Measurements from ENCODE around the gene GDNF. TPM values are rescaled to one million over a fixed set of nuclear protein-coding genes. Genes with fewer than 3 reads are reported as not detected.

Gene GDNF
- total RNA-seq, 2 donors from 2014 or later: not detected

GRCh38 chr5:37841203-37841602 lies 1.4 kb upstream of the GDNF start:
- H3K4me1 ChIP-seq: peaks cover 47% of the 10 kb centered on the region
- ATAC-seq (no peak), DNase-seq (no peak)
- no peak for TF ChIP-seq CTCF (IDR thresholded peaks at IDR 0.05)
- no peak for TF ChIP-seq POLR2A (IDR thresholded peaks at IDR 0.05)
- 64 to 65% methylated on average over 6 of the region's 6 CpGs for WGBS, 2 donors
- no peak overlapping the region for H3K27ac ChIP-seq
- no peaks in the 10 kb centered on the region for H3K9me3 ChIP-seq
- intact Hi-C loops (cut with DNase I): loop anchor here (5.0 kb wide), 1 partner anchor 351 kb away; no protein-coding TSS in a partner anchor
- no peaks in the 10 kb centered on the region for H3K36me3 ChIP-seq (replicated peaks in 1 of 2; ENCODE audit: insufficient read depth in 1 of 2, low read depth in 2 of 2)
- no peak overlapping the region for H3K4me3 ChIP-seq
- H3K27me3 ChIP-seq: peaks cover 0 to 44% of the 10 kb centered on the region in 2 donors

- peaks cover 47% of the 10 kb centered on the region for H3K4me1 ChIP-seq
- H3K4me3 ChIP-seq: no peak overlapping the region
- peak; percentile 47 for ATAC-seq
- 5 to 21% methylated on average over 19 to 51 of the region's 76 CpGs for WGBS, 2 donors
- DNase-seq: peak in 3 of 4 donors; percentile 34 to 41 (median 36)
- intact Hi-C loops (cut with DNase I): loop anchor here (5.0 kb wide), 1 partner anchor 352 kb away; no protein-coding TSS in a partner anchor
- H3K27me3 ChIP-seq: peaks cover 0 to 44% of the 10 kb centered on the region in 2 donors
- TF ChIP-seq CTCF (IDR thresholded peaks at IDR 0.05): peak in 2 of 7 experiments; percentile 17
- no peak for TF ChIP-seq POLR2A (IDR thresholded peaks at IDR 0.05)
- H3K27ac ChIP-seq: no peak overlapping the region
- no peaks in the 10 kb centered on the region for H3K9me3 ChIP-seq
- no peaks in the 10 kb centered on the region for H3K36me3 ChIP-seq (replicated peaks in 1 of 2; ENCODE audit: insufficient read depth in 1 of 2, low read depth in 2 of 2)
These were observed 503 bp upstream of the GDNF start for GRCh38 chr5:37840053-37841034.

- 10 to 11% methylated on average over 19 to 21 of the region's 21 CpGs for WGBS, 2 donors
- Histone ChIP-seq H3K4me1 (peaks cover 53% of the 10 kb centered on the region), H3K9me3 (no peaks in the 10 kb centered on the region), H3K27me3 (peaks cover 0 to 50% of the 10 kb centered on the region in 2 donors), H3K36me3 (replicated peaks in 1 of 2; ENCODE audit: insufficient read depth in 1 of 2, low read depth in 2 of 2) (no peaks in the 10 kb centered on the region), H3K4me3 (no peak overlapping the region), H3K27ac (no peak overlapping the region)
- TF ChIP-seq CTCF (IDR thresholded peaks at IDR 0.05): no peak
- no peak for TF ChIP-seq POLR2A (IDR thresholded peaks at IDR 0.05)
- DNase-seq (no peak), ATAC-seq (no peak)
- intact Hi-C loops (cut with DNase I): no loop called here
These were observed 904 bp downstream of the GDNF start for GRCh38 chr5:37838933-37839341.

GRCh38 chr5:37838152-37838932 lies 1.5 kb downstream of the GDNF start:
- H3K4me1 ChIP-seq: peaks cover 53% of the 10 kb centered on the region
- no peaks in the 10 kb centered on the region for H3K36me3 ChIP-seq (replicated peaks in 1 of 2; ENCODE audit: insufficient read depth in 1 of 2, low read depth in 2 of 2)
- H3K27ac ChIP-seq: no peak overlapping the region
- 5 to 8% methylated on average over 47 of the region's 47 CpGs for WGBS, 2 donors
- no peak for DNase-seq
- intact Hi-C loops (cut with DNase I): no loop called here
- H3K4me3 ChIP-seq: no peak overlapping the region
- peaks cover 0 to 51% of the 10 kb centered on the region in 2 donors for H3K27me3 ChIP-seq
- ATAC-seq: no peak
- TF ChIP-seq CTCF (IDR thresholded peaks at IDR 0.05): peak in 2 of 7 experiments; percentile 9 to 14
- TF ChIP-seq POLR2A (IDR thresholded peaks at IDR 0.05): no peak
- H3K9me3 ChIP-seq: no peaks in the 10 kb centered on the region

Measured in body of pancreas (tissue), 4 donors.